B cell (primary cell): ENCODE results near the gene AMMECR1L.

ENCODE experiments used
- EZH2 ChIP-seq: IDR thresholded peaks from 2 replicates; pipeline ENCODE4 v1.6.1; 2012; ENCODE audit warnings: borderline replicate concordance, low read depth, mild to moderate bottlenecking, moderate library complexity, low read length; ENCODE audit not compliant: insufficient read depth, poor library complexity, severe bottlenecking
- TF ChIP-seq, protein P1 (sequence below): fragments of 200-600 bp; IDR thresholded peaks from one replicate; pipeline ENCODE4 v1.8.0; 2022; ENCODE audit warnings: antibody characterized with exemption, mild to moderate bottlenecking

GRCh38 chr2:127935337-127935736 is 49.6 kb upstream of the AMMECR1L start:
- TF ChIP-seq, protein P1, sequence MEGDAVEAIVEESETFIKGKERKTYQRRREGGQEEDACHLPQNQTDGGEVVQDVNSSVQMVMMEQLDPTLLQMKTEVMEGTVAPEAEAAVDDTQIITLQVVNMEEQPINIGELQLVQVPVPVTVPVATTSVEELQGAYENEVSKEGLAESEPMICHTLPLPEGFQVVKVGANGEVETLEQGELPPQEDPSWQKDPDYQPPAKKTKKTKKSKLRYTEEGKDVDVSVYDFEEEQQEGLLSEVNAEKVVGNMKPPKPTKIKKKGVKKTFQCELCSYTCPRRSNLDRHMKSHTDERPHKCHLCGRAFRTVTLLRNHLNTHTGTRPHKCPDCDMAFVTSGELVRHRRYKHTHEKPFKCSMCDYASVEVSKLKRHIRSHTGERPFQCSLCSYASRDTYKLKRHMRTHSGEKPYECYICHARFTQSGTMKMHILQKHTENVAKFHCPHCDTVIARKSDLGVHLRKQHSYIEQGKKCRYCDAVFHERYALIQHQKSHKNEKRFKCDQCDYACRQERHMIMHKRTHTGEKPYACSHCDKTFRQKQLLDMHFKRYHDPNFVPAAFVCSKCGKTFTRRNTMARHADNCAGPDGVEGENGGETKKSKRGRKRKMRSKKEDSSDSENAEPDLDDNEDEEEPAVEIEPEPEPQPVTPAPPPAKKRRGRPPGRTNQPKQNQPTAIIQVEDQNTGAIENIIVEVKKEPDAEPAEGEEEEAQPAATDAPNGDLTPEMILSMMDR = no peak
- no peak for TF ChIP-seq EZH2
